ENCODE results near the gene TSHZ1. TPM values are rescaled to one million over a fixed set of nuclear protein-coding genes. Genes with fewer than 3 reads are reported as not detected.

TSHZ1 gene
- polyA plus RNA-seq, 3 donors, result 29.3 to 35.3 (median 34.5) TPM

DNA sequence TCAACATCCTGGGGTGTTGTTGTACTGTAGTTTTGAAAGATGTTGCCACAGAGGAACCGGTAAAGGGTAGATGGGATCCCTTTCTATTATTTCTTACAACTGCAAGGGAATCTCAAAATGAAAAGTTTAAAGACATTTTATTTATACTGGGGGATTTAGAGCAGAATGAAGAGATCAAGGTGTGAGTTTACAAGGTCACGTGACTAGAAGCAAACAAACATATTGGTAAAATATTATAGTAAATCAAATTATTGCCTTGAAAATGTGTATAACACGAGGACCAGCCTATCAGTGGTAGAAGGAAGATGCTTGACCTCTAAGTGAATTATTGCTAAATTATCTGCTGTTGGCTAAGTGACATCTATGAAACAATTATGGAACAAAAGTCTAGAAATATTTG, 119.7 kb downstream of the TSHZ1 start:
- DNase-seq (ENCODE audit: low read depth in 3 of 3, low spot score in 2 of 3), result no peak

DNA sequence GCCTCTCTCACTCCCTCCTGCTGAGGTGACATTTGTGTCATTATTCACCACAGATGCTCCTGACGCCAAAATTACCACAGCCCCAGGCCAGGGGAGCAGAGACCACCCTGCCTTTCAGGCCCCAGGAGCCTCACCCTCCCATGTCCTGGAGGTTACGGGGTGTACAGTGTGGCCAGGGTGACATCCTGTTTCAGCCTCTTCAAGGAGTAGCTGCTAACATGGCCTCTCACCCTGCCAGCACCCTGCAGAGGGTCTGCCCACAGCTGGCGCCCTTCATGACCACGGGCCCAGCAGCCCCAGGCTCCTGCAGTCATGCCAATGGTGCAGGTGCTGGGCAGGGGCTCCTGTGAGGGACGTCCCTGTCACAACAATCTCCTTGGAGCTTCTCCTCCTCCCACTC, 124.3 kb downstream of the TSHZ1 start:
- DNase-seq (ENCODE audit: low read depth in 3 of 3, low spot score in 2 of 3), result no peak

DNA sequence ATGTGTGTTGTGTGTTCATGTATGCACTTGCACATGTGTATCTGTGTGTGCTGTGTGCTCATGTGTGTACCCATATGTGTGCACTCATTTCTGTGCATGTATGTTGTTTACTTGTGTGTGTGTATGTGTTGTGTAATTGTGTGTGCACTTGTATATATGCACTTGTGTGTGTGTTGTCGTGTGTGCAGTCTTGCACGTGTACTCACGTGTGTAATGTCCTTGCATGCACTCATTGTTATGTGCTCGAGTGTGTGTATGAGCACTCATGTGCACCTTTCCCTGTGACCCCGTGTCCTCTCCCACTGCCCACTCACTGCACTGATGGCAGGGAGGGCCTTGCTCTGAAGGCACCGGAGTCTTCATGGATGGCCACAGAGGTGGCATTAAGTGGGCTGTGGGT, 124.9 kb downstream of the TSHZ1 start:
- DNase-seq (ENCODE audit: low read depth in 3 of 3, low spot score in 2 of 3), result no peak

DNA sequence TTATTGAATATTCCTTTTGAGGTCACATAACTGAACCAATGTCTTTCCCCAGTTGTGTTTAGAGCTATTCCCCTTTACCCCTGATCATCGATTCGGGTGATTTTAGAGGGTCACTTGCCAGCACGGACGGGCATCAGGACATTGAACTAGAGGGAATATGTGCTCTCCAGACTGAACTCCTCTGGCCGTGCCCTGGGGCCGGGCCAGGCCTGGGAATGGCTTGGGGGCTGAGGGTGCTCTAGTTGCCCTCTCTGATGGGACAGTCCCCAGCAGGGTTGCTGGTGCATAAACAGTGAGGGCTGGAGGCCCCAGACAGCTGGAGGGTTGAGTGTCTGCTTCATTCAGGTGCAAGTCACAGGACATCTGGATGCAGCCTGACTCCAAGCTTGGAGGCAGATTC, 126.2 kb downstream of the TSHZ1 start:
- no peak for DNase-seq (ENCODE audit: low read depth in 3 of 3, low spot score in 2 of 3)

DNA sequence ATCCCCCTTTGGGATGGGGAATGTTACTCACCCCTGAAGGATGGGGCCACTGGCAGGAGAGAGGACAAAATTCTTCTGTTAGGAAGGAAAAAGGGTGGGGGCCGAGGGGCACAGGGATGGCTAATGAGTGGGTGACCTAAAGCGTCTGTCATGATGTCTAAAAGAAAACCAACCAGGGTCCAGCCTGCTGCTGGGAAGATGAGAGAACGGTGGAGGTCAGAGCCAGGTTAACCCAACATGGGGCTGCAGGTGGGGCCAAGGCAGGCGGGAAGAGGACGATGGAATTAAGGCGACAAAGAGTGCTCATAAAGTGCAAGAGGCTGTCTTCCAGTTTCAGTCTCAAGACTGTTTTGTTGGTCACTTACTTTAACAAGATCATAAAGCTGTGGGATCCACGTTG, 126.8 kb downstream of the TSHZ1 start:
- DNase-seq (ENCODE audit: low read depth in 3 of 3, low spot score in 2 of 3), result no peak

DNA sequence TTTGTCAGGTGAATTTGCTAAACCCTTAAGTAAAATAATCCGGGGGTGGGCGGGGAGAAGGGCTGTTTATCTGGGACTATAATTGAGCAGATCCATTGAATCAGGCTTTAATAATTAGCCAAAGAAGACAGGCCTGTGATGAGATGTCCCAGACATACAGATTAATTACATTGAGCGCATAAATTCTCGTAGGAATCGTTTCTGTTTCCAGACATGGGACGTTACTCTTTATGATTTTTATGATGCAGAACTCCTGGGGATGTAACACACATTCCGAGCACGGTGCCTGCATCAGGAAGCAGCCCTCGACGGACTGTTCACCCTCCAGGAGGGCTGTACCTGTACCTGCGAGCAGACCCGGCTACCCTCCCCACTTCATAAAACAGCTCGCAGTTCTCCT, 128.0 kb downstream of the TSHZ1 start:
- peak in 1 of 3 donors; percentile 31 for DNase-seq (ENCODE audit: low read depth in 3 of 3, low spot score in 2 of 3)

Other genes with a start within 250 kb of the TSHZ1 start
- gene PTGR3, start 1.7 kb upstream of the TSHZ1 start, polyA plus RNA-seq (ENCODE audit: insufficient read length in 3 of 3), result 10 to 100 TPM; 43.3 to 44.6 (median 44.5) TPM
- under 1 TPM; 0.08 to 0.13 (median 0.12) TPM for gene SMIM21, start 216.9 kb downstream of the TSHZ1 start, polyA plus RNA-seq (ENCODE audit: insufficient read length in 3 of 3)

All from right renal cortex interstitium (tissue), 3 donors.